GM12874 (cell line): ENCODE results near the gene RNF151.
A peak's percentile ranks its signal among the peaks of the same experiment; 100 is the strongest.

Source experiments
- CTCF ChIP-seq: IDR thresholded peaks from 2 replicates; pipeline ENCODE4 v1.5.1; 2011; ENCODE audit warnings: low read depth, mild to moderate bottlenecking, control low read depth, low read length, moderate library complexity; ENCODE audit not compliant: insufficient read depth

The RNF151 gene

GRCh38 chr16:1981398-1981836, 14.8 kb downstream of the RNF151 start, which contains the start of gene NOXO1:
Gene NOXO1 (minus strand): TSS chr16:1981469. CDS start chr16:1981179, 290 bp downstream.
- no peak for TF ChIP-seq CTCF

- no peak for TF ChIP-seq CTCF
Measured at GRCh38 chr16:1982013-1982433, 15.4 kb downstream of the RNF151 start.

GRCh38 chr16:1982991-1983543, 16.4 kb downstream of the RNF151 start:
- no peak for TF ChIP-seq CTCF

DNA sequence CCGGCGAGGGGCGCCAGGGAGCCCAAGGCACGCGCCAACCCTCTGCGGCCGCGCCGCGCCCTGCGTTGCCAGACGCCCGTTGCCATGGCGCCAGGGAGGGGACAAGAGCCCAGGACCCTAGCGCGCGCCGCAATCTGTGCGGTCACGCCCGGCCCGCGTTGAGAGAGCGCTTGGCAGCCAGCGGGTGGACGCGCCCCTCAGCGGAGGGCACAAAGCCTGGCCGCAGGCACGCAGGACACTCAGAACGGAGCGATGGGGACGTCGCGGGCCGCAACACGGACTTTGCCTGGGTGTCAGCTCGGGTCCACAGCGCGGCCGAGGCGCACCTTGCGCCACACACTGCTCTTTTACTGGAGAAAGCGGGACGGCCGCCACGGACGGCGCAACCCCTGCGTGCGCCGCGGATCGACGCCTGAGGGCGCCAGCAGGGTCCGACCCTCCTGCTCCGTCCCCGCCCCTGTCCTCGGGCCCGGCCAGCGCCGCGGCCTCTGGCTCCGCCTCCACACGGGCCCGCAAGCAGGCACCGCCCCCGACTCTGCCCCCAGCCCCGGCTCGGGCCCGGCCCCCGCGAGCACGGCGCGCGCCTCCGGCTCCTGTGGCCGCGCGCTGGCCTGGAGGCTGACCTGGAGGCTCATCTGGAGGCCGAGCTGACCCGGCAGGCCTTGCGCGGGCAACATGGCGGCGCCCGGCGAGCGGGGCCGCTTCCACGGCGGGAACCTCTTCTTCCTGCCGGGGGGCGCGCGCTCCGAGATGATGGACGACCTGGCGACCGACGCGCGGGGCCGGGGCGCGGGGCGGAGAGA, 17.1 kb downstream of the RNF151 start, which contains the start of gene GFER:
Gene GFER (plus strand): TSS at position 650 of the 803 bp plus-strand sequence. CDS start 26 bp downstream, at position 676.
- peak; percentile 56 for TF ChIP-seq CTCF

DNA sequence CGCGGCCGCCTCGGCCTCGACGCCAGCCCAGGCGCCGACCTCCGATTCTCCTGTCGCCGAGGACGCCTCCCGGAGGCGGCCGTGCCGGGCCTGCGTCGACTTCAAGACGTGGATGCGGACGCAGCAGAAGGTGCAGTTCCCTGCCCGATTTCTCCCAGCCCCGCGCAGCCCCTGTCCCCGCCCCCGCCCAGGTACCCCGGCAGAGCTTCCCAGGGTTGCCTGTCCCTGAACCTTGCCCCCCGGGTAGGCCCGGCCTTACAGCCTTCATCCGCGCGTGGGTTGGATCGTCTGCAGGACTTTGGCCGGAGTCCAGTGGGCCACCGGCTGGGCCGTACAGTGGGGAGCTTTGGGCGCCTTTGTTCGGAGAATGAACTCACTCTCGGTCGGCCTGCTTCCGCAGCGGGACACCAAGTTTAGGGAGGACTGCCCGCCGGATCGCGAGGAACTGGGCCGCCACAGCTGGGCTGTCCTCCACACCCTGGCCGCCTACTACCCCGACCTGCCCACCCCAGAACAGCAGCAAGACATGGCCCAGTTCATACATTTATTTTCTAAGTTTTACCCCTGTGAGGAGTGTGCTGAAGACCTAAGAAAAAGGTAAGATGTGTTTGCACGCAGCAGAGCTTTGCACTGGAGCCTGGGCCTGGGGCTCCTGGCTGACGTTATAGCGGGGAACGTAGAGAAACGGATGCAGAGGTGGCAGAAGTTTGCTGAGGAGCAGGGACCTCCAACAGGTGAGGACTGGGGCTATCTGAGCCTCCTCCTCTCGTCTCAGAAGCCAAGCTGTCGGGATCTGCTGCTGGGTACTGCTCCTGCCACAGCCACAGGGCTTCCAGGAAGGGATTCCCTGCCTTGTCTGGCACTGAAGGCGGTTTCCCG, 17.9 kb downstream of the RNF151 start:
- no peak for TF ChIP-seq CTCF

GRCh38 chr16:1985466-1986150, 19.0 kb downstream of the RNF151 start:
- no peak for TF ChIP-seq CTCF
